NCI-H226 (cell line): ENCODE measurements around the gene RNF220.
"Not testable (repeated sequence)": the region's sequence is repeated elsewhere in the genome, so short reads cannot be mapped to it uniquely, and the experiment has no call there.

ENCODE experiments used
- DNase-seq: peaks from one replicate; pipeline ENCODE4 v3.0.0-alpha.2; 2015

RNF220 gene

GRCh38 chr1:44497422-44498170 lies 92.5 kb downstream of the RNF220 start:
- no peak for DNase-seq

GRCh38 chr1:44499306-44499705 lies 94.3 kb downstream of the RNF220 start:
- no peak for DNase-seq

- DNase-seq = no peak
These were observed 95.4 kb downstream of the RNF220 start for GRCh38 chr1:44500181-44501046.

GRCh38 chr1:44501047-44501890 lies 96.2 kb downstream of the RNF220 start:
- DNase-seq = no peak

GRCh38 chr1:44502823-44503222 lies 97.8 kb downstream of the RNF220 start:
- not testable (repeated sequence) for DNase-seq

GRCh38 chr1:44503625-44504024 lies 98.6 kb downstream of the RNF220 start:
- DNase-seq = no peak

- DNase-seq = no peak
These were observed 100.3 kb downstream of the RNF220 start for GRCh38 chr1:44505210-44505993.

- DNase-seq = no peak
These were observed 102.7 kb downstream of the RNF220 start for GRCh38 chr1:44507490-44508396.

GRCh38 chr1:44508397-44508745 lies 103.3 kb downstream of the RNF220 start:
- DNase-seq = no peak

- no peak for DNase-seq
These were observed 106.3 kb downstream of the RNF220 start for GRCh38 chr1:44511363-44511762.

- no peak for DNase-seq
These were observed 106.7 kb downstream of the RNF220 start for GRCh38 chr1:44511769-44512168.

- no peak for DNase-seq
These were observed 107.3 kb downstream of the RNF220 start for GRCh38 chr1:44512313-44512885.

- no peak for DNase-seq
These were observed 108.1 kb downstream of the RNF220 start for GRCh38 chr1:44513111-44513510.

- no peak for DNase-seq
These were observed 109.6 kb downstream of the RNF220 start for GRCh38 chr1:44514673-44515072.

GRCh38 chr1:44515416-44515815 lies 110.4 kb downstream of the RNF220 start:
- peak; percentile 36 for DNase-seq

- DNase-seq = no peak
These were observed 114.1 kb downstream of the RNF220 start for GRCh38 chr1:44519035-44519676.

- DNase-seq = no peak
These were observed 116.5 kb downstream of the RNF220 start for GRCh38 chr1:44521378-44522080.

GRCh38 chr1:44523593-44524591 lies 118.8 kb downstream of the RNF220 start:
- no peak for DNase-seq
